Spleen (tissue), 13 donors: ENCODE results near the gene ST3GAL3. TPM values are rescaled to one million over a fixed set of nuclear protein-coding genes. Genes with fewer than 3 reads are reported as not detected.

Source experiments
- DNase-seq: peaks from one replicate; pipeline ENCODE4 v3.0.0-alpha.2; 2020
- H3K27ac ChIP-seq, 8 donors: fragments of 200-600 bp; sonication (generic) in 7 of 8; 1 replicate in 4 of 8; 2 replicates in 4 of 8; pipeline versions ENCODE4 v1.5.0 to v1.8.0; 2016 to 2021; ENCODE audit warnings: inconsistent platforms in 4 of 8, mild to moderate bottlenecking in 4 of 8, moderate library complexity in 1 of 8
- H3K27me3 ChIP-seq, 7 donors: fragments of 200-600 bp; sonication (generic) in 6 of 7; replicated peaks in 1 of 7; 1 replicate in 4 of 7; 2 replicates in 3 of 7; pipeline versions ENCODE4 v1.5.0 to v1.8.0; 2016 to 2021; ENCODE audit warnings: inconsistent platforms in 3 of 7, mild to moderate bottlenecking in 1 of 7
- H3K36me3 ChIP-seq, 6 donors: fragments of 200-600 bp; sonication (generic) in 5 of 6; 1 replicate in 4 of 6; 2 replicates in 2 of 6; pipeline versions ENCODE4 v1.5.0 to v1.8.0; 2016 to 2021; ENCODE audit warnings: inconsistent platforms in 2 of 6
- H3K4me1 ChIP-seq, 6 donors: fragments of 200-600 bp; sonication (generic) in 5 of 6; 1 replicate in 3 of 6; 2 replicates in 3 of 6; pipeline versions ENCODE4 v1.5.0 to v1.8.0; 2016 to 2021; ENCODE audit warnings: inconsistent platforms in 3 of 6
- H3K4me3 ChIP-seq, 8 donors: fragments of 200-600 bp; sonication (generic) in 7 of 8; 1 replicate in 4 of 8; 2 replicates in 4 of 8; pipeline versions ENCODE4 v1.5.0 to v1.8.0; 2016 to 2021; ENCODE audit warnings: inconsistent platforms in 4 of 8, mild to moderate bottlenecking in 4 of 8, moderate library complexity in 2 of 8
- H3K9me3 ChIP-seq, 8 donors: fragments of 200-600 bp; sonication (generic) in 7 of 8; 1 replicate in 4 of 8; 2 replicates in 4 of 8; pipeline versions ENCODE4 v1.5.0 to v1.8.0; 2016 to 2021; ENCODE audit warnings: inconsistent platforms in 4 of 8
- CTCF ChIP-seq, 11 experiments: fragments of 200-600 bp in 7 of 11; fragments of 450-650 bp in 4 of 11; sonication (generic) in 4 of 11; IDR thresholded peaks in 8 of 11; conservative IDR thresholded peaks in 3 of 11; 1 replicate in 7 of 11; 2 replicates in 4 of 11; pipeline versions ENCODE4 v1.4.0 to v1.8.0; 2016 to 2021; ENCODE audit warnings: antibody characterized with exemption in 11 of 11, inconsistent platforms in 4 of 11, mild to moderate bottlenecking in 1 of 11
- POLR2A ChIP-seq, 3 donors: fragments of 450-650 bp; IDR thresholded peaks; one replicate each; pipeline ENCODE4 v1.5.1; 2017; ENCODE audit warnings: antibody characterized with exemption in 3 of 3, mild to moderate bottlenecking in 1 of 3
- POLR2AphosphoS5 ChIP-seq, 3 donors: sonication (generic); formaldehyde crosslinking; IDR thresholded peaks; one replicate each; pipeline ENCODE4 v1.5.1; 2017; ENCODE audit warnings: antibody characterized with exemption in 3 of 3
- WGBS, 5 donors: extraction: QIAGEN DNeasy Blood & Tissue Kit in 3 of 5; methylation state at CpG; one replicate each; pipeline versions ENCODE4 v1.1.5 to v1.1.7; 2013 to 2018; 5-methylcytosine and 5-hydroxymethylcytosine counted together
- intact Hi-C: fragments of 100-400 bp; cut with DNase I; formaldehyde crosslinking; loops from one replicate; pipeline ENCODE4 v1.15.0; 2023; ENCODE audit warnings: low total_unique reads
- long read RNA-seq, 2 donors: transcript quantifications; one replicate each; lab custom pipeline, GENCODE V29; 2026
- polyA plus RNA-seq, 3 donors: library from polyadenylated mRNA; stranded (reverse); fragments of 200-250 nt; gene quantifications; one replicate each; pipeline ENCODE4 v1.2.1, GENCODE V29; 2013
- total RNA-seq, 7 donors: library from RNA; depleted of rRNA in 3 of 7; stranded (reverse); fragments of >200 nt in 3 of 7; fragmentation: NEBNext Ultra II Directional in 4 of 7; extraction: Animal tissue kit (Norgen Biotek cat#: 25700) in 4 of 7; gene quantifications; one replicate each; pipeline versions ENCODE4 v1.1.0 to v1.2.1, GENCODE V29; 2016 to 2021
- donor health status: healthy with polysubstance abuse.
- donor health status: DM: no; HTN: no; CAD: no; lungs with moderate emphysema.
- donor health status: DM: no; HTN: no; CAD: no.
- donor health status: Bipolar disorder and iron deficiency.
- donor health status: healthy.
- donor health status: DM: no; HTN: no; CAD: no.
- donor health status: DM: yes; HTN: yes; CAD: no.

The ST3GAL3 gene
- total RNA-seq (10 to 100 TPM; 15.6 to 34.3 (median 22.4) TPM), polyA plus RNA-seq (10 to 100 TPM in 1 of 3 donors, 1 to 10 TPM in 2; 6.4 to 11.7 (median 8.7) TPM)
- long read RNA-seq, donor 1, transcript ST3GAL3-205 (12 exons, 2,299 nt): major isoform, 7 of 7 reads
- long read RNA-seq, donor 1, partial matches to known transcripts: 0 of 7 reads
- long read RNA-seq, donor 1, other reads (novel, unspliced or antisense): 0 of 7 reads
- long read RNA-seq, donor 2, partial matches to known transcripts: 0 of 3 reads
- long read RNA-seq, donor 2, other reads (novel, unspliced or antisense): 0 of 3 reads

GRCh38 chr1:43707190-43708001 is at the start of gene ST3GAL3:
TSS of gene ST3GAL3 (plus strand) at chr1:43707536. CDS start at chr1:43736263, 28,727 bp downstream.
- Histone ChIP-seq H3K9me3 (no peaks in the 10 kb centered on the region), H3K4me1 (peaks cover 6 to 61% (median 41%) of the 10 kb centered on the region in 6 donors), H3K27me3 (no peaks in the 10 kb centered on the region), H3K27ac (peak within 1 kb of the TSS; percentile 61 to 90 (median 82)), H3K4me3 (peak within 1 kb of the TSS; percentile 82 to 100 (median 98)), H3K36me3 (peaks cover 0 to 43% (median 25%) of the 10 kb centered on the region in 6 donors)
- TF ChIP-seq POLR2AphosphoS5 (IDR thresholded peaks at IDR 0.05) (peak; percentile 87 to 92 (median 89)), POLR2A (IDR thresholded peaks at IDR 0.05) (peak in 1 of 3 donors; percentile 44), CTCF (IDR thresholded peaks at IDR 0.05 in 8 of 11, conservative IDR thresholded peaks at IDR 0.05 in 3 of 11) (peak in 1 of 11 experiments; percentile 17)
- WGBS, 5 donors: 0 to 1% (median 0%) methylated on average over 61 to 103 of the region's 103 CpGs
- DNase-seq: peak; percentile 96
- intact Hi-C loops: no loop called here

- DNase-seq: no peak
- Histone ChIP-seq H3K4me3 (no peak overlapping the region), H3K27ac (no peak overlapping the region), H3K4me1 (peaks cover 0 to 13% (median 0%) of the 10 kb centered on the region in 6 donors), H3K9me3 (no peaks in the 10 kb centered on the region), H3K36me3 (peaks cover 10 to 100% (median 95%) of the 10 kb centered on the region in 6 donors), H3K27me3 (no peaks in the 10 kb centered on the region)
- intact Hi-C loops: no loop called here
- TF ChIP-seq CTCF (IDR thresholded peaks at IDR 0.05 in 8 of 11, conservative IDR thresholded peaks at IDR 0.05 in 3 of 11) (no peak), POLR2AphosphoS5 (IDR thresholded peaks at IDR 0.05) (no peak), POLR2A (IDR thresholded peaks at IDR 0.05) (no peak)
- WGBS, 5 donors: 95 to 98% (median 95%) methylated on average over 14 of the region's 14 CpGs
These were observed 47.8 kb upstream of the ST3GAL3 start for GRCh38 chr1:43659212-43660166.

GRCh38 chr1:43660355-43660754 is 47.0 kb upstream of the ST3GAL3 start:
- peaks cover 10 to 100% (median 97%) of the 10 kb centered on the region in 6 donors for H3K36me3 ChIP-seq
- peaks cover 0 to 6% (median 0%) of the 10 kb centered on the region in 6 donors for H3K4me1 ChIP-seq
- intact Hi-C loops: no loop called here
- H3K27ac ChIP-seq: no peak overlapping the region
- TF ChIP-seq CTCF (IDR thresholded peaks at IDR 0.05 in 8 of 11, conservative IDR thresholded peaks at IDR 0.05 in 3 of 11): no peak
- no peak for TF ChIP-seq POLR2AphosphoS5 (IDR thresholded peaks at IDR 0.05)
- no peak for TF ChIP-seq POLR2A (IDR thresholded peaks at IDR 0.05)
- H3K4me3 ChIP-seq: no peak overlapping the region
- no peaks in the 10 kb centered on the region for H3K27me3 ChIP-seq
- DNase-seq: no peak
- no peaks in the 10 kb centered on the region for H3K9me3 ChIP-seq
- 83 to 93% (median 88%) methylated on average over 4 of the region's 4 CpGs for WGBS, 5 donors
